HepG2 (cell line): ENCODE results near the gene NKX1-2. TPM values are rescaled to one million over a fixed set of nuclear protein-coding genes. Genes with fewer than 3 reads are reported as not detected.
A peak's percentile ranks its signal among the peaks of the same experiment; 100 is the strongest.

Experiments
- CENPX ChIP-seq: sonication (generic); formaldehyde crosslinking; IDR thresholded peaks from 2 replicates; pipeline ENCODE4 v1.9.0; 2021; ENCODE audit warnings: mild to moderate bottlenecking, missing genetic modification reagents, moderate library complexity
- FOXJ3 ChIP-seq: sonication (generic); formaldehyde crosslinking; IDR thresholded peaks from 2 replicates; pipeline ENCODE4 v1.4.0; 2020; ENCODE audit warnings: missing genetic modification reagents, mild to moderate bottlenecking, borderline replicate concordance
- HOXA3 ChIP-seq: sonication (generic); formaldehyde crosslinking; IDR thresholded peaks from 2 replicates; pipeline ENCODE4 v1.5.0; 2020; ENCODE audit warnings: missing genetic modification reagents
- KDM5A ChIP-seq: fragments of 200-600 bp; sonication (generic); IDR thresholded peaks from 2 replicates; pipeline ENCODE4 v1.7.0; 2018; ENCODE audit warnings: antibody characterized with exemption, mild to moderate bottlenecking, low read length, borderline replicate concordance
- NCOR1 ChIP-seq: fragments of 200-600 bp; sonication (generic); IDR thresholded peaks from 2 replicates; pipeline ENCODE4 v1.7.0; 2017; ENCODE audit warnings: antibody characterized with exemption, low read length, borderline replicate concordance
- SMAD9 ChIP-seq: sonication (generic); formaldehyde crosslinking; IDR thresholded peaks from 2 replicates; pipeline ENCODE4 v1.5.1; 2020; ENCODE audit warnings: mild to moderate bottlenecking, missing genetic modification reagents
- SP2 ChIP-seq: sonication (generic); formaldehyde crosslinking; IDR thresholded peaks from 2 replicates; pipeline ENCODE4 v1.5.1; 2020; ENCODE audit warnings: mild to moderate bottlenecking, missing genetic modification reagents
- SPEN ChIP-seq: sonication (generic); formaldehyde crosslinking; IDR thresholded peaks from 2 replicates; pipeline ENCODE4 v1.5.1; 2020; ENCODE audit warnings: low read depth, mild to moderate bottlenecking, missing genetic modification reagents
- ZBTB1 ChIP-seq: sonication (generic); formaldehyde crosslinking; IDR thresholded peaks from 2 replicates; pipeline ENCODE4 v1.4.0; 2020; ENCODE audit warnings: missing genetic modification reagents, borderline replicate concordance
- ZKSCAN1 ChIP-seq: fragments of 150-350 bp; IDR thresholded peaks from 2 replicates; pipeline ENCODE4 v1.6.1; 2014; ENCODE audit warnings: low read length
- ZNF17 ChIP-seq: sonication (generic); formaldehyde crosslinking; IDR thresholded peaks from 2 replicates; pipeline ENCODE4 v1.5.0; 2020; ENCODE audit warnings: mild to moderate bottlenecking, missing genetic modification reagents
- ZNF460 ChIP-seq: sonication (generic); formaldehyde crosslinking; IDR thresholded peaks from 2 replicates; pipeline ENCODE4 v1.5.1; 2020; ENCODE audit warnings: missing genetic modification reagents, mild to moderate bottlenecking, borderline replicate concordance
- polyA plus RNA-seq, 8 experiments: library from polyadenylated mRNA; depleted of rRNA in 3 of 8; stranded (reverse) in 7 of 8; unstranded in 1 of 8; fragments of >200 nt; fragmentation: Illumina TruSeq in 4 of 8; extraction: Trizol in 4 of 8; gene quantifications; 2 replicates each; pipeline versions ENCODE4 v1.2.1 to v1.2.3, GENCODE V29; 2011 to 2016; ENCODE audit warnings: low read depth in 4 of 8, missing spikeins in 1 of 8, mixed read lengths in 1 of 8; ENCODE audit not compliant: insufficient read depth in 1 of 8
- total RNA-seq, 5 experiments: library from RNA; depleted of rRNA; stranded (reverse); fragments of >200 nt; fragmentation: Illumina TruSeq; extraction: Trizol; gene quantifications; 2 replicates each; pipeline ENCODE4 v1.2.3, GENCODE V29; 2016; ENCODE audit warnings: low read depth in 1 of 5
- TF ChIP-seq, protein P1 (sequence below): sonication (generic); formaldehyde crosslinking; IDR thresholded peaks from 2 replicates; pipeline ENCODE4 v1.5.0; 2020; ENCODE audit warnings: missing genetic modification reagents
- TF ChIP-seq, protein P2 (sequence below): sonication (generic); formaldehyde crosslinking; IDR thresholded peaks from 2 replicates; pipeline ENCODE4 v1.4.0; 2020; ENCODE audit warnings: mild to moderate bottlenecking, missing genetic modification reagents
- TF ChIP-seq, protein P3 (sequence below): sonication (generic); formaldehyde crosslinking; IDR thresholded peaks from 2 replicates; pipeline ENCODE4 v1.5.0; 2020; ENCODE audit warnings: missing genetic modification reagents
- TF ChIP-seq, protein P4 (sequence below): sonication (generic); formaldehyde crosslinking; IDR thresholded peaks from 2 replicates; pipeline ENCODE4 v1.4.0; 2020; ENCODE audit warnings: missing genetic modification reagents

NKX1-2 gene
- total and polyA plus RNA-seq, 2 of the 13 experiments (the other 11 are each of a cell fraction or from before 2014, with no cell fraction given) = not detected

DNA sequence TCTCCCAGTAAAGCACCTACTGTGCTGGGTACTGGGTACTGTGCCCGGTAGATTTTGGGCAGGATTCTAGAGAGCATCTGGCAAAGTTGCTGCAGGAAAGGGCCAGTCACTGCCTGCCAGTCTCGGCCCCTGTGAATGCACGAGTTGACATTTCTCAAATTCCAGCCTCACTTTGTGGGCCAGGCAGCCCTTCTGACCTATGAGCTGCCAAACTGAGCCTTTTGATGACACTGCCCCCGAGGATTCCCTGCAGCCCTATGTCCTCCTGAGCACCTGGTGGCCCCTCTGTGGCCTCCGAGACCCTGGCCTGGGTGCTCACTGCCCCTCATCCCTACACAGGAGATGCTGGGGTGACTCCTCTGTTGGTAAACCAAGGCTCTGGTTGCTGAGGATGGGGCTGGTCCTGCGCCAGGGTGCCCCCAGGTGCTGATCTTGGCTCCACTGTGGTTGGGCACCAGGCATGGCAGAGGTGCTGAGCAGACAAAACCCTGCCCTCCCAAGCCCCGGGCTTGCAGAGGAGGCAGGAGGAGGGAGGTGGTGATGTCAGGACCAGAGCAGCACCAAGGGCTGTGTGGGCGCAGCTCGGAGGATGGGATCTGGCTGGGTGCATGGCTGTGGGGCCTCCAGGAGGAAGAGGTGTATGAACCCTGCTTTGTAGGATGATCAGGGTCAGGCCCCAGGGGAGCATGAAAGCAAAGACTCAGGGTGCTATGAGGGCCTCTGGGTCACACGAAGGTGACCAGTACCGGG lies 28.0 kb upstream of the NKX1-2 start (continued):
- TF ChIP-seq SP2 (no peak), ZKSCAN1 (peak; percentile 55), HOXA3 (CRISPR knock-in tag) (peak; percentile 46; the same call in 1 of the 2 replicates), CENPX (CRISPR knock-in tag) (no peak), SPEN (CRISPR knock-in tag) (no peak), NCOR1 (0 out of 2 replicates have a peak, but pooled peaks have one; percentile 20), KDM5A (no peak), SMAD9 (CRISPR knock-in tag) (no peak), ZBTB1 (no peak), ZNF460 (CRISPR knock-in tag) (no peak), FOXJ3 (CRISPR knock-in tag) (no peak), ZNF17 (CRISPR knock-in tag) (no peak)
- TF ChIP-seq, protein P1, sequence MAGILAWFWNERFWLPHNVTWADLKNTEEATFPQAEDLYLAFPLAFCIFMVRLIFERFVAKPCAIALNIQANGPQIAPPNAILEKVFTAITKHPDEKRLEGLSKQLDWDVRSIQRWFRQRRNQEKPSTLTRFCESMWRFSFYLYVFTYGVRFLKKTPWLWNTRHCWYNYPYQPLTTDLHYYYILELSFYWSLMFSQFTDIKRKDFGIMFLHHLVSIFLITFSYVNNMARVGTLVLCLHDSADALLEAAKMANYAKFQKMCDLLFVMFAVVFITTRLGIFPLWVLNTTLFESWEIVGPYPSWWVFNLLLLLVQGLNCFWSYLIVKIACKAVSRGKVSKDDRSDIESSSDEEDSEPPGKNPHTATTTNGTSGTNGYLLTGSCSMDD (CRISPR knock-in tag) = no peak
- TF ChIP-seq, protein P2, sequence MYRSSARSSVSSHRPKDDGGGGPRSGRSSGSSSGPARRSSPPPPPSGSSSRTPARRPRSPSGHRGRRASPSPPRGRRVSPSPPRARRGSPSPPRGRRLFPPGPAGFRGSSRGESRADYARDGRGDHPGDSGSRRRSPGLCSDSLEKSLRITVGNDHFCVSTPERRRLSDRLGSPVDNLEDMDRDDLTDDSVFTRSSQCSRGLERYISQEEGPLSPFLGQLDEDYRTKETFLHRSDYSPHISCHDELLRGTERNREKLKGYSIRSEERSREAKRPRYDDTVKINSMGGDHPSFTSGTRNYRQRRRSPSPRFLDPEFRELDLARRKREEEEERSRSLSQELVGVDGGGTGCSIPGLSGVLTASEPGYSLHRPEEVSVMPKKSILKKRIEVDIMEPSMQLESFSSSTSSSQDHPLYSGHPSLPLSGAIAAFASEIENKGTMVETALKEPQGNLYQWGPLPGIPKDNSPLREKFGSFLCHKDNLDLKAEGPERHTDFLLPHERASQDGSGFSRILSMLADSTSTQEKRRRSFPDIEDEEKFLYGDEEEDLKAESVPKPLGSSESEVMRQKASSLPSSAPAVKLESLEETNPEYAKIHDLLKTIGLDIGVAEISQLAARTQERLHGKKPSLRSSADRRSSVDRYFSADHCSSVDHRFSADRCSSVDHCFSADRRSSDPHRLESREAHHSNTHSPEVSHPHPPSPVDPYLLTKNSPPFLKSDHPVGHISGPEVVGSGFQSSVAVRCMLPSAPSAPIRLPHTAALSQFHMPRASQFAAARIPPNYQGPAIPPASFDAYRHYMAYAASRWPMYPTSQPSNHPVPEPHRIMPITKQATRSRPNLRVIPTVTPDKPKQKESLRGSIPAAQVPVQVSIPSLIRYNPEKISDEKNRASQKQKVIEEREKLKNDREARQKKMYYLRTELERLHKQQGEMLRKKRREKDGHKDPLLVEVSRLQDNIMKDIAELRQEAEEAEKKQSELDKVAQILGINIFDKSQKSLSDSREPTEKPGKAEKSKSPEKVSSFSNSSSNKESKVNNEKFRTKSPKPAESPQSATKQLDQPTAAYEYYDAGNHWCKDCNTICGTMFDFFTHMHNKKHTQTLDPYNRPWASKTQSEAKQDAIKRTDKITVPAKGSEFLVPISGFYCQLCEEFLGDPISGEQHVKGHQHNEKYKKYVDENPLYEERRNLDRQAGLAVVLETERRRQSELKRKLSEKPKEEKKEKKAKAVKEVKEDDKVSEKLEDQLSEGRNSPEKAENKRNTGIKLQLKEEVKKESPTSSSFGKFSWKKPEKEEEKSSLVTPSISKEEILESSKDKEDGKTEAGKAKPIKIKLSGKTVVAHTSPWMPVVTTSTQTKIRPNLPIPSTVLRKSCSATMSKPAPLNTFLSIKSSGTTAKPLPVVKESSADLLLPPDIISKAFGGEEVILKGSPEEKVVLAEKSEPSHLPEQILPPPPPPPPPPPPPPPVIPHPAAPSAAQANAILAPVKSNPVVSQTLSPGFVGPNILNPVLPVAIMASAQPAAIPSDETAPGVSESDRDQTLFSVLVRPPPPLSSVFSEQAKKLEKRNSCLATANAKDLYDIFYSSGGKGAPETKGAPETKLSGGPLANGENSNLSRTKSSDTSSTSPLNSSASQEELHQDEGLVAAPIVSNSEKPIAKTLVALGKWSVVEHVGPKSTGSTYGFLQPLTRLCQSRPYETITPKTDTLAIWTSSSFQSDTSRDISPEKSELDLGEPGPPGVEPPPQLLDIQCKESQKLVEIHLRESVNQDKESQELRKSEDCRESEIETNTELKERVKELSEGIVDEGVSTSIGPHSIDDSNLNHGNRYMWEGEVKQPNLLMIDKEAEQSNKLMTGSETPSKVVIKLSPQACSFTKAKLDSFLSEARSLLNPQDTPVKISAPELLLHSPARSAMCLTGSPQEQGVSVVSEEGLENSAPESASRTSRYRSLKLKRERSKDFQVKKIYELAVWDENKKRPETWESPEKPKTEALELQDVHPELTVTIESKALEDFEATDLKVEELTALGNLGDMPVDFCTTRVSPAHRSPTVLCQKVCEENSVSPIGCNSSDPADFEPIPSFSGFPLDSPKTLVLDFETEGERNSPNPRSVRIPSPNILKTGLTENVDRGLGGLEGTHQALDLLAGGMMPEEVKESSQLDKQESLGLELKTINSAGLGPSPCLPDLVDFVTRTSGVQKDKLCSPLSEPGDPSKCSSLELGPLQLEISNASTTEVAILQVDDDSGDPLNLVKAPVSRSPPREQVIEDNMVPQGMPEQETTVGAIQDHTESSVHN (CRISPR knock-in tag) = no peak
- TF ChIP-seq, protein P3, sequence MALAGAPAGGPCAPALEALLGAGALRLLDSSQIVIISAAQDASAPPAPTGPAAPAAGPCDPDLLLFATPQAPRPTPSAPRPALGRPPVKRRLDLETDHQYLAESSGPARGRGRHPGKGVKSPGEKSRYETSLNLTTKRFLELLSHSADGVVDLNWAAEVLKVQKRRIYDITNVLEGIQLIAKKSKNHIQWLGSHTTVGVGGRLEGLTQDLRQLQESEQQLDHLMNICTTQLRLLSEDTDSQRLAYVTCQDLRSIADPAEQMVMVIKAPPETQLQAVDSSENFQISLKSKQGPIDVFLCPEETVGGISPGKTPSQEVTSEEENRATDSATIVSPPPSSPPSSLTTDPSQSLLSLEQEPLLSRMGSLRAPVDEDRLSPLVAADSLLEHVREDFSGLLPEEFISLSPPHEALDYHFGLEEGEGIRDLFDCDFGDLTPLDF = no peak
- TF ChIP-seq, protein P4, sequence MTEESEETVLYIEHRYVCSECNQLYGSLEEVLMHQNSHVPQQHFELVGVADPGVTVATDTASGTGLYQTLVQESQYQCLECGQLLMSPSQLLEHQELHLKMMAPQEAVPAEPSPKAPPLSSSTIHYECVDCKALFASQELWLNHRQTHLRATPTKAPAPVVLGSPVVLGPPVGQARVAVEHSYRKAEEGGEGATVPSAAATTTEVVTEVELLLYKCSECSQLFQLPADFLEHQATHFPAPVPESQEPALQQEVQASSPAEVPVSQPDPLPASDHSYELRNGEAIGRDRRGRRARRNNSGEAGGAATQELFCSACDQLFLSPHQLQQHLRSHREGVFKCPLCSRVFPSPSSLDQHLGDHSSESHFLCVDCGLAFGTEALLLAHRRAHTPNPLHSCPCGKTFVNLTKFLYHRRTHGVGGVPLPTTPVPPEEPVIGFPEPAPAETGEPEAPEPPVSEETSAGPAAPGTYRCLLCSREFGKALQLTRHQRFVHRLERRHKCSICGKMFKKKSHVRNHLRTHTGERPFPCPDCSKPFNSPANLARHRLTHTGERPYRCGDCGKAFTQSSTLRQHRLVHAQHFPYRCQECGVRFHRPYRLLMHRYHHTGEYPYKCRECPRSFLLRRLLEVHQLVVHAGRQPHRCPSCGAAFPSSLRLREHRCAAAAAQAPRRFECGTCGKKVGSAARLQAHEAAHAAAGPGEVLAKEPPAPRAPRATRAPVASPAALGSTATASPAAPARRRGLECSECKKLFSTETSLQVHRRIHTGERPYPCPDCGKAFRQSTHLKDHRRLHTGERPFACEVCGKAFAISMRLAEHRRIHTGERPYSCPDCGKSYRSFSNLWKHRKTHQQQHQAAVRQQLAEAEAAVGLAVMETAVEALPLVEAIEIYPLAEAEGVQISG (CRISPR knock-in tag) = no peak; the same call in 1 of the 2 replicates
